Measurements from ENCODE around the gene HDAC4.

Gene HDAC4

DNA sequence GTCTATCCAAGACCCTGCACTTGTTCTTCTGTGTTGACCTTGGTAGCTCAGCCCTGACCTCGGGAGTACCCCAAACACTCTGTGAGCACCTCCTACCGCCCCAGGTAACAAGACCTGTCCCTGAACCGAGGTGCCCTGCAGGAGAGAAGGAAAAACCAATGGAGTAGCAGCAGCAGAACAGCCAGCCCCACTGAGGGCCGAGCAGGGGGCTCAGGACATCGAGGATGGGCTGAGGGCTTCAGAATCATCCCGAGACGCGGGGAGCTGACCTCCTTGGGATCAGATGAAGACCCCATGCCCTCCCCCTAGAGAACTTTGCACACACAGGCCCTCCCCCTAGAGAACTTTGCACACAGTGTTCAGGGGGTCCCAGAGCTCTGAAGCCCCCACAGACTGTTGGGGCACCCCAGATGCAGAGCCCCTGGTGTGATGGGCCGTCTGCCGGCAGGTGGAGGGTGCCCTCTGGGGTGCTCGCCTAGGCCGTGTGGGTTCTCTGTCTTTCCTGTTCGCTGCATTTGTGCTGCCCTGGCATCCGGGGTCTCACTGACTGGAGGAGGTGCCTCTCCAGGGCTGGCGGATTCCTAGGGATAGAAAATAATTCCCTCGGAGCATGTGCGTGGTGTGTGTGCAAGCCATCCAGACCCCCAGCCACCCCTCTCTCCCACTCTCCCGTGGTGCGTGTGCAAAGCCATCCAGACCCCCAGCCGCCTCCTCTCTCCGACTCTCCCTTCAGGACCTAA is 363.8 kb downstream of the HDAC4 start:
- Histone ChIP-seq H3K27ac (no peak overlapping the region), H3K4me3 (ENCODE audit: low read depth in 1 of 2, low read length in 1 of 2) (no peak overlapping the region), H3K4me1 (ENCODE audit: control insufficient read depth in 1 of 2, insufficient read depth in 1 of 2, low read depth in 1 of 2, low read length in 1 of 2) (peaks cover 0 to 3% of the 10 kb centered on the region in 2 experiments), H3K36me3 (no peaks in the 10 kb centered on the region), H3K27me3 (peaks cover 23% of the 10 kb centered on the region), H3K9me3 (no peaks in the 10 kb centered on the region)
- TF ChIP-seq, protein P1, sequence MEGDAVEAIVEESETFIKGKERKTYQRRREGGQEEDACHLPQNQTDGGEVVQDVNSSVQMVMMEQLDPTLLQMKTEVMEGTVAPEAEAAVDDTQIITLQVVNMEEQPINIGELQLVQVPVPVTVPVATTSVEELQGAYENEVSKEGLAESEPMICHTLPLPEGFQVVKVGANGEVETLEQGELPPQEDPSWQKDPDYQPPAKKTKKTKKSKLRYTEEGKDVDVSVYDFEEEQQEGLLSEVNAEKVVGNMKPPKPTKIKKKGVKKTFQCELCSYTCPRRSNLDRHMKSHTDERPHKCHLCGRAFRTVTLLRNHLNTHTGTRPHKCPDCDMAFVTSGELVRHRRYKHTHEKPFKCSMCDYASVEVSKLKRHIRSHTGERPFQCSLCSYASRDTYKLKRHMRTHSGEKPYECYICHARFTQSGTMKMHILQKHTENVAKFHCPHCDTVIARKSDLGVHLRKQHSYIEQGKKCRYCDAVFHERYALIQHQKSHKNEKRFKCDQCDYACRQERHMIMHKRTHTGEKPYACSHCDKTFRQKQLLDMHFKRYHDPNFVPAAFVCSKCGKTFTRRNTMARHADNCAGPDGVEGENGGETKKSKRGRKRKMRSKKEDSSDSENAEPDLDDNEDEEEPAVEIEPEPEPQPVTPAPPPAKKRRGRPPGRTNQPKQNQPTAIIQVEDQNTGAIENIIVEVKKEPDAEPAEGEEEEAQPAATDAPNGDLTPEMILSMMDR (IDR thresholded peaks at IDR 0.05) = no peak

DNA sequence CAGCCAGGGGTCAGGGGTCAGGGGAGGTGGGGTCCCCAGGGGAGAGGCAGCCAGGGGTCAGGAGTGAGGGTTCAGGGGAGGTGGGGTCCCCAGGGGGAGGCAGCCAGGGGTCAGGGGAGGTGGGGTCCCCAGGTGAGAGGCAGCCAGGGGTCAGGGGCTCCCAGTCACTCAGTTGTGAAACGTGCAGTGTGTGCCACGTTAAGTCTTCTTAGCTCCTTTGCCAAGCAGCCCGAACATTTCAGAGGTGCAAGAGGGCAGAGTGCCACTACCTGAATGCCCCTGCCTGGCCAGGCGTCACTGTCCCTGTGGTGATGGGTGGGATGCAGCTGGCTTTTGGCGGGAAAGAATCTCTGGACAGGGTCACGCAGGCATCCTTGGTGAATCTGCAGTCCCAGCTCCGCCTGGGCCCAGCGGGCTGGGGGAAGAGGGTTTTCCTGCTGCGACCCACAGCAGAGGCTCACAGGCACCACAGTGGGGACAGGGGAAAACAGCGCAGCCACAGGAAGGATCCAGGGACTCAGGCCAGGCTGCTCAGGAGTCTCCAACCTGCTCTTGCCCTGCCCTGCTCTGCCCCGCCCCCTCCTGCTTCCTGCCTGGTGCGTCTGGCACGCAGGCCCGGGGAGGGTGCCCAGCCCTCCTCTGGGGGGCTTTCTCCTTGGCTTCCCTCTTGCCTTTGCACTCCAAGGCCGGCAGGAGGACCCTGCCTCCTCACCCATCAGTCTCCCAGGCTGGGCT is 364.7 kb downstream of the HDAC4 start:
- Histone ChIP-seq H3K27ac (no peak overlapping the region), H3K4me1 (ENCODE audit: control insufficient read depth in 1 of 2, insufficient read depth in 1 of 2, low read depth in 1 of 2, low read length in 1 of 2) (peaks cover 0 to 3% of the 10 kb centered on the region in 2 experiments), H3K9me3 (no peaks in the 10 kb centered on the region), H3K27me3 (peaks cover 28% of the 10 kb centered on the region), H3K4me3 (ENCODE audit: low read depth in 1 of 2, low read length in 1 of 2) (no peak overlapping the region), H3K36me3 (no peaks in the 10 kb centered on the region)
- TF ChIP-seq, protein P1 (IDR thresholded peaks at IDR 0.05) = no peak

DNA sequence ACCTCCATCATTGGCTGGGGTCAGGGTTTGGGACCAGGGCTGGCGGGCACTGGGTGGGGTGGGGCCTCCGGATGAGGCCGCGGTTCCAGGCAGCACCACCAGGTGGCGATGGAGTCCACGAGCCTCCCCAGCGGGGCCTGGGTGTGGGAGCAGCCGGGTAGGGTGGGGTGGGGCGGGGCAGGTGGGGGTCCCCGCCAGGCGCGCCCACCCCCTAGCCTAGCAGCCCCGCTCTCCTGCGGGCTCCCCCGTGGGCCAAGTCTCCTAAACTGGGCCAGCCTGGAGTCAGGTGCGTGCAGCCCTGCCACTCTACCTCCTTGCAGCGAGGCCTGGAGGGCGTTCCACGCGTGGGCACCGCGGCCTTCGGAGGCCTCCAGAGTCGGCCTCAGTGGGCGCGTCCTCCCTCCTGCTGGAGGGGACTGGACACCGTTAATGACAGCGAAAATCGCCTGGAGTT is 365.4 kb downstream of the HDAC4 start:
- H3K27me3 ChIP-seq = peaks cover 36% of the 10 kb centered on the region
- TF ChIP-seq, protein P1 (IDR thresholded peaks at IDR 0.05) = peak; percentile 91
- no peaks in the 10 kb centered on the region for H3K9me3 ChIP-seq
- peaks cover 0 to 3% of the 10 kb centered on the region in 2 experiments for H3K4me1 ChIP-seq (ENCODE audit: control insufficient read depth in 1 of 2, insufficient read depth in 1 of 2, low read depth in 1 of 2, low read length in 1 of 2)
- H3K4me3 ChIP-seq (ENCODE audit: low read depth in 1 of 2, low read length in 1 of 2) = no peak overlapping the region
- H3K27ac ChIP-seq = no peak overlapping the region
- no peaks in the 10 kb centered on the region for H3K36me3 ChIP-seq

DNA sequence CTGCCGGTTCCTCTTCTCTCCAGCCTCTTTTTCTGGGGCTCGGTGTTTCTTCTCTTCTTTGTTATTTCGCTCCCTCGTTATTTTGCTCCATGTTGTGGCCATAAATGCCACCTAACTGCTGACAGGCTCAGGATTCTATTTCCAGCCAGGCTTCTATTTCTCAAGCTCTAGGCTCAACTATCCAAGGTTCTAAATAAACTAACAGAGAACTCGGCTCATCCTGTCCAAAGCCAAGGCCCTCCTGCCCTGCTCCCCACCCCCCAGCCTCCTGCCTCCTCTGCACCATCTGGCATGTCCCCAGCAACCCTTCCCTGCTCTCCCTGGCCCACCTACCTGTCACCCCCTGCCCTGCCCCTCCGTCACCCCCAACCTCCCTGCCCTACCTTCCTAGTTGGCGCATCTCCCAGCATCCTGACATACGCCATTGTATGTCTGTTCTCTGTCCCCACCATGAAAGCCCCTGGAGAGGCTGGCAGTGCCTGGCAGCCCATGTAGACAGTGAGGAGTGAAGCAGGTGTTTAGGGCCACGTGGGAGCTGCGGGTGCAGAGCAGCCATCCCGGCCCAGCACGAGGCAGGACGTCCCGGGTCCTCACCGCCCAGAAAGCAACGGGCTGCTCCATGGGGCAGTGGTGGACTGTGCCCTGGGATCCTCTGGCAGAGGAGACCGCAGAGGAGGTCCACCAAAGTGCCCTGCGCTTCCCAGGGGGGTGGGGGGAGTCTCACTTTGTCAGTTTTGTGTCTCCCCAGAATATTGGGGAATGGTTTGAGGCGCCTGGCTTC is 366.1 kb downstream of the HDAC4 start:
- no peaks in the 10 kb centered on the region for H3K36me3 ChIP-seq
- H3K27me3 ChIP-seq = peaks cover 40% of the 10 kb centered on the region
- no peak overlapping the region for H3K27ac ChIP-seq
- peaks cover 0 to 3% of the 10 kb centered on the region in 2 experiments for H3K4me1 ChIP-seq (ENCODE audit: control insufficient read depth in 1 of 2, insufficient read depth in 1 of 2, low read depth in 1 of 2, low read length in 1 of 2)
- H3K9me3 ChIP-seq = no peaks in the 10 kb centered on the region
- TF ChIP-seq, protein P1 (IDR thresholded peaks at IDR 0.05) = no peak
- no peak overlapping the region for H3K4me3 ChIP-seq (ENCODE audit: low read depth in 1 of 2, low read length in 1 of 2)

DNA sequence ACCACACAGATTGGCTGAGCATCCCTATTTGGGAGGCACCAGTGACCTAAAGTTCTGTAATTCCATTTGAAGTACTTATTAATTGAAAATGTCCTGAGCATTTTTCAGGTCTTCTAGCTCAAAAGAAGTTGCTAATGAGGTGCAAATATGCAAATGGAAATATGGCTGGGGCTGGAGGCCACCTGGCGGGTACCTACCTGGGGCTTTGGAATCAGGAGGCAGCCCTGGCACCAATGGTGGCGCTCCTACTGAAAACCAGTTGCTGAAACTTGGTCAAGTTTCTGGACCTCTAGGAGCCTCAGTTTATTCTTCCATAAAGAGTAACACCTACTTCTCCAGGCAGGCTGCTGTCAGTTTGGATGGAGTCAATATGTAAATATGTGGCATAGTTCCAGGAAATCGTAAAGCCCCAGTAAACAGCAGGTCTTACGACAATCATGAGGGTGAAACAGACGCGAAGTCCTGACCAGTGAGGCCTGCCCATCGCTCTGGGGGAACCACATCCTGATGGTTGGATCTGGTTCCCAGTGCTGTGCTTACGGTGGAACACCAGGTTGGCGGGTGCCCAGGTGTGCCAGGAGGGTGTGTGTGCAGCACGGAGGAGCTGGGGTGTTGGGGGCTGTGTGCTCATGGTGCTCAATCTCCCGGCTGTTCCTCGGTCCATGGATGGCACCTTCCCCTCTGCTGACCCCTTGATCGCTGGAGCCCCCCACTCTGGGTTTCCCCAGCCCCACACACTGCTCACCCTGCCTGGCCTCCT is 366.8 kb downstream of the HDAC4 start:
- TF ChIP-seq, protein P1 (IDR thresholded peaks at IDR 0.05) = no peak
- Histone ChIP-seq H3K27ac (no peak overlapping the region), H3K9me3 (no peaks in the 10 kb centered on the region), H3K4me1 (ENCODE audit: control insufficient read depth in 1 of 2, insufficient read depth in 1 of 2, low read depth in 1 of 2, low read length in 1 of 2) (peaks cover 0 to 3% of the 10 kb centered on the region in 2 experiments), H3K36me3 (no peaks in the 10 kb centered on the region), H3K27me3 (peaks cover 40% of the 10 kb centered on the region), H3K4me3 (ENCODE audit: low read depth in 1 of 2, low read length in 1 of 2) (no peak overlapping the region)
